Urinary bladder (tissue), 4 donors: ENCODE results near the gene EPHB2. TPM values are rescaled to one million over a fixed set of nuclear protein-coding genes. Genes with fewer than 3 reads are reported as not detected.

ENCODE experiments used
- DNase-seq: peaks from one replicate; pipeline ENCODE4 v3.0.0-alpha.2; 2015; ENCODE audit errors: extremely low spot score
- H3K27ac ChIP-seq: one replicate; pipeline ENCODE4 v1.5.1; 2013; ENCODE audit warnings: low read depth, mild to moderate bottlenecking, moderate library complexity
- H3K36me3 ChIP-seq: one replicate; pipeline ENCODE4 v1.6.1; 2013; ENCODE audit warnings: mild to moderate bottlenecking, moderate library complexity; ENCODE audit not compliant: insufficient read depth
- H3K4me1 ChIP-seq: one replicate; pipeline ENCODE4 v1.6.1; 2013; ENCODE audit warnings: mild to moderate bottlenecking, moderate library complexity; ENCODE audit not compliant: insufficient read depth
- H3K4me3 ChIP-seq: one replicate; pipeline ENCODE4 v1.5.1; 2013; ENCODE audit warnings: low read depth, low read length
- WGBS: extraction: QIAGEN DNeasy Blood & Tissue Kit; methylation state at CpG from one replicate; pipeline ENCODE4 v1.1.7; 2013; 5-methylcytosine and 5-hydroxymethylcytosine counted together
- polyA plus RNA-seq: library from polyadenylated mRNA; stranded (reverse); fragments of 200-250 nt; gene quantifications from one replicate; pipeline ENCODE4 v1.2.3, GENCODE V29; 2013
- total RNA-seq: library from RNA; depleted of rRNA; stranded (reverse); fragments of >200 nt; gene quantifications from one replicate; pipeline ENCODE4 v1.2.3, GENCODE V29; 2014
- donor health status: healthy with polysubstance abuse.
- donor health status: healthy.

Gene EPHB2
- total and polyA plus RNA-seq, 2 donors: 2.6 to 16.2 TPM

- Histone ChIP-seq H3K4me3 (no peak overlapping the region), H3K4me1 (no peaks in the 10 kb centered on the region), H3K36me3 (no peaks in the 10 kb centered on the region), H3K27ac (no peak overlapping the region)
- WGBS: 86% methylated on average over 5 of the region's 5 CpGs
- DNase-seq: no peak
Observed at GRCh38 chr1:22815043-22815365, 104.4 kb downstream of the EPHB2 start.

GRCh38 chr1:22815421-22816066, 104.9 kb downstream of the EPHB2 start:
- no peaks in the 10 kb centered on the region for H3K36me3 ChIP-seq
- 56% methylated on average over 12 of the region's 12 CpGs for WGBS
- no peaks in the 10 kb centered on the region for H3K4me1 ChIP-seq
- H3K4me3 ChIP-seq: no peak overlapping the region
- DNase-seq: no peak
- no peak overlapping the region for H3K27ac ChIP-seq

GRCh38 chr1:22816067-22816775, 105.6 kb downstream of the EPHB2 start:
- Histone ChIP-seq H3K4me3 (no peak overlapping the region), H3K4me1 (no peaks in the 10 kb centered on the region), H3K27ac (no peak overlapping the region), H3K36me3 (no peaks in the 10 kb centered on the region)
- 85% methylated on average over 9 of the region's 9 CpGs for WGBS
- no peak for DNase-seq

- 92% methylated on average over 5 of the region's 5 CpGs for WGBS
- Histone ChIP-seq H3K4me1 (no peaks in the 10 kb centered on the region), H3K27ac (no peak overlapping the region), H3K4me3 (no peak overlapping the region), H3K36me3 (no peaks in the 10 kb centered on the region)
- no peak for DNase-seq
Observed at GRCh38 chr1:22816803-22817202, 106.2 kb downstream of the EPHB2 start.

DNA sequence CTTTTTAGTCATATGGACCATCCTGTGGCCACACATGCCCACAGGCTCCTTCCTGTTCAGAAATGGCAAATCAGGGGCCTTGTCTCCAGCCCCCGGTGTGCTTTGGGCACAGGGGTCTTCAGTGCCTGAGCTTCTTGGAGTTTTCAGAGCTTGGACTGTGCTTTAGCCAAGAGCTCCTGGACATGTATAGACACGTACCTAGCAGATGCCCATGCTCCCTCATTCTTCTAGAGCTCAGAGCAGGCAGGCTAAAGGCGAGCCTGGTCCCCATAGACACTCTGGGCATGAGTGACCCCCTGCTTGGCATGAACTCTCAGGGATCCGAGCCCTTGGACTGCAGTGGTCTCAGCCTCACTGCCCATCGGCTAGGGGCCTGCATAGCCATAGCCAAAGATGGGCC, 106.8 kb downstream of the EPHB2 start:
- no peak overlapping the region for H3K27ac ChIP-seq
- no peaks in the 10 kb centered on the region for H3K4me1 ChIP-seq
- no peak overlapping the region for H3K4me3 ChIP-seq
- no peak for DNase-seq
- no peaks in the 10 kb centered on the region for H3K36me3 ChIP-seq
- WGBS: 83% methylated on average over 5 of the region's 5 CpGs

- Histone ChIP-seq H3K27ac (no peak overlapping the region), H3K4me3 (no peak overlapping the region), H3K36me3 (no peaks in the 10 kb centered on the region), H3K4me1 (no peaks in the 10 kb centered on the region)
- WGBS: 76% methylated on average over 11 of the region's 11 CpGs
- DNase-seq: no peak
Observed at GRCh38 chr1:22818061-22818770, 107.6 kb downstream of the EPHB2 start.

DNA sequence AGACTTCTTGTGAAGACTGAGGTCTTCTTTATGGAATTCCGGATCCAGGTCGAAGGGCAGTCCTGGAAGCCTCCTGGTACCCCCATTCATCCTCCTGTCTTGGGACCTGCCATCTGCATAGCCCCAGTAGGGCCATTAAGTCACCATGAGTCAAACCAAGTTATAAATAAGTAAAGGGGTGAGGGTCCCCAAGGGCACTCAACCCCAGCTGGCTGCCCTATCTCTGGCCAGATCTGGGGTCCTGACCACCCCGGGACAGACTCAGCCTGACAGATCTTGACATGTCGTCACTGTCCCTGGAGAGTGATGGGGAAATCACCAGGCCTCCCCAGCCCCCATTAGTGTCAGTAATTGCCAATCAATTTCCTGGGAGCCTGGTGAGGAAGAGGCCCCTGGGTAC, 108.7 kb downstream of the EPHB2 start:
- Histone ChIP-seq H3K4me1 (no peaks in the 10 kb centered on the region), H3K36me3 (no peaks in the 10 kb centered on the region), H3K4me3 (no peak overlapping the region), H3K27ac (no peak overlapping the region)
- no peak for DNase-seq
- WGBS: 87% methylated on average over 4 of the region's 4 CpGs

DNA sequence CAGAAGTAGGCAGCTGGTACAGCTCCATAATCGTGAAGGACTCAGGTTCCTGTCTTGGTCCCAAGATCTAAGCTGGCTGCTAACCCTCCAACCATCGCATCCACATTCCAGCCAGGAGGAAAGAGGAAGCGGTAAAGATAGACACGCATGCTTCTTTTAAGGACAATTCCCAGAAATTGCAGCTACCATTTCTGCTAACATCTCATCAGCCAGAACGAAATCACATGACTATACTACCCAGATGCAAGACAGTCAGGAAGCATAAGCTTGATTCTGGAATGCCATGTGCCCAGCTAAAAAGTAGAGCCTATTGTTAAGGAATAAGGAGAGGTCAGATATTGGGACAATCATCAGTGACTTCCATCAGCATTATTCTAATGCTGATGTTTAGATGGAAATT, 110.4 kb downstream of the EPHB2 start:
- Histone ChIP-seq H3K36me3 (no peaks in the 10 kb centered on the region), H3K4me3 (no peak overlapping the region), H3K4me1 (no peaks in the 10 kb centered on the region), H3K27ac (no peak overlapping the region)
- DNase-seq: no peak
- 62% methylated on average over 5 of the region's 5 CpGs for WGBS

GRCh38 chr1:22822371-22822770, 111.7 kb downstream of the EPHB2 start:
- no peak overlapping the region for H3K4me3 ChIP-seq
- H3K27ac ChIP-seq: no peak overlapping the region
- no peak for DNase-seq
- H3K36me3 ChIP-seq: no peaks in the 10 kb centered on the region
- WGBS: 95% methylated on average over 1 of the region's 1 CpG
- no peaks in the 10 kb centered on the region for H3K4me1 ChIP-seq

DNA sequence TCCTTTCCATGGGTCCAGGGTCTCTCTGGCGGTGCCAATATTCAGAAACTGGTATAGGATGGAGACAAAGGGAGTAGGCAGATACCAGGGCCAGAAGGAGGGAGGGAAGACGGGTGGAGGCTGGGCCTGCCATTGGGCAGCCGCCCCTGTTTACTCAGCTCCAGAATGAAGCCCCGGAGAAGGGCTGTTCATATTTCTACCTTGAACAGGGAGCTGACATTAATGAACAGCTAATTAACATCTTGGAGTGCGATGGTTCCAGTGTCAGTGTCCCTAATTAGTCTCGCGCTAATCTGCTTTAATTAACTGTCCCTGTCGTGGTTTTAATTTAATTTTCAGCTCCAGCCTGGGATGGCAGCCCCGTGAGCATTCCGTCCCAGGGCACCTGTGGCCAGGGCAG, 113.8 kb downstream of the EPHB2 start:
- no peaks in the 10 kb centered on the region for H3K36me3 ChIP-seq
- no peaks in the 10 kb centered on the region for H3K4me1 ChIP-seq
- no peak overlapping the region for H3K27ac ChIP-seq
- 82% methylated on average over 10 of the region's 10 CpGs for WGBS
- no peak overlapping the region for H3K4me3 ChIP-seq
- DNase-seq: no peak

- Histone ChIP-seq H3K4me1 (no peaks in the 10 kb centered on the region), H3K4me3 (no peak overlapping the region), H3K27ac (no peak overlapping the region), H3K36me3 (no peaks in the 10 kb centered on the region)
- 95% methylated on average over 5 of the region's 5 CpGs for whole genome bisulfite sequencing
- DNase-seq: no peak
Observed at GRCh38 chr1:22824975-22825374, 114.3 kb downstream of the EPHB2 start.

GRCh38 chr1:22825486-22826189, 115.0 kb downstream of the EPHB2 start:
- H3K4me1 ChIP-seq: no peaks in the 10 kb centered on the region
- no peaks in the 10 kb centered on the region for H3K36me3 ChIP-seq
- no peak for DNase-seq
- 66% methylated on average over 4 of the region's 4 CpGs for WGBS
- H3K27ac ChIP-seq: no peak overlapping the region
- H3K4me3 ChIP-seq: no peak overlapping the region

GRCh38 chr1:22826604-22827580, 116.3 kb downstream of the EPHB2 start:
- Histone ChIP-seq H3K27ac (peak overlapping the region; percentile 26), H3K4me1 (no peaks in the 10 kb centered on the region), H3K4me3 (no peak overlapping the region), H3K36me3 (no peaks in the 10 kb centered on the region)
- 79% methylated on average over 15 of the region's 15 CpGs for WGBS
- DNase-seq: peak; percentile 83
